ENCODE data around the gene SYNDIG1.

The SYNDIG1 gene

DNA sequence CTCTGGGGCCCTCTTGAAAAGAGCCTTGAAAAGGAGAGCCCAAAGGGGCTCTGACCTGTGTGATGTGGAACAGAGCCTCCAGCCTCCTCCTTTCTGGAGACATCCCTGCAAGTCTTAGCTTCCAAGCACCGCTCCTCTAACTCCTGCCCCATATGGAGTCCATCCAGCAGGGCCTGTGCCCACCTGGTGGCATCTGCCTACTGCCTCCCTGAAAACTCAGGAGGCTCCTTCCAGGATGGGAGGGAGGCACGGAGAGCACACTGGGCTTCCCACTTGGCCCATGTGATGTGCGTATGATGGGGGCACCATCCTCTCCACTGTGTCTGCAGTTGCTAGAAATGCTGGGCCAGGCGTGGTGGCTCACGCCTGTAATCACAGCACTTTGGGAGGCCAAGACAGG, 98.1 kb downstream of the SYNDIG1 start:
- DNase-seq (ENCODE audit: low spot score): no peak

DNA sequence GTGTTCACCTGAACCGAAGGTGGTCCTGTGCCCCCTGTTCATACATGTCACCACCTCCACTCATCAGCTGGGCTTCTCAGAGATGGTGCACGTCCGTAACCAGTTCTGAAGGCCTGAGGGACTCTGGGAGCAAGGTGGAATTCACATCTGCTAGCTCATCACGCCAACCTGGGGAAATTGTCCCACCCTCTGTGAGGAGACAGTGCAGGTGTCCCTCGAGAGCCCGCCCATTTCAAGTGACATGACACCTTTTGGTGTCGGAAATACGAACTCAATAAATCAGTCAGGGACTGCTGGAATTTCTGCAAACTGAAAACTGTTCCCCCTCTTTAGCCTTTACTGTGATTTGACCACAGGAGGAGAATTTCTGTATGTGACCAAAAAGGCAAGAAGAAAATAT, 99.4 kb downstream of the SYNDIG1 start:
- no peak for DNase-seq (ENCODE audit: low spot score)

DNA sequence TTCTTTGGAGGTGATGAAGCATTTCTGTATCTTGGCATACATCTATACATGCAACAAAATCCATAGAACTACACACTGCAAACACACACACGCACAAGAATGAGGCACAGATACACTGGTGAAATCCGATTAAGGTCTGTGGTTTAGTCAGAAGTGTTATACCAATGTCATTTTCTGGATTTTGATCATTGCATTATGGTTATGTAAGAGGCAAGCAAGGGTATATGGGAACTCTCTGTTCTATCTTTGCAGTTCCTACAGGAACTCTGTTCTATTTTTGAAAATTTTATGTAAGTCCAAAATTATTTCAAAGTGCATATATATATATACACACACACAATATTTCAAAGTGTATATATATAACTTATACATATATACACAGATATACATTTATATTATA, 101.7 kb downstream of the SYNDIG1 start:
- no peak for DNase-seq (ENCODE audit: low spot score)

DNA sequence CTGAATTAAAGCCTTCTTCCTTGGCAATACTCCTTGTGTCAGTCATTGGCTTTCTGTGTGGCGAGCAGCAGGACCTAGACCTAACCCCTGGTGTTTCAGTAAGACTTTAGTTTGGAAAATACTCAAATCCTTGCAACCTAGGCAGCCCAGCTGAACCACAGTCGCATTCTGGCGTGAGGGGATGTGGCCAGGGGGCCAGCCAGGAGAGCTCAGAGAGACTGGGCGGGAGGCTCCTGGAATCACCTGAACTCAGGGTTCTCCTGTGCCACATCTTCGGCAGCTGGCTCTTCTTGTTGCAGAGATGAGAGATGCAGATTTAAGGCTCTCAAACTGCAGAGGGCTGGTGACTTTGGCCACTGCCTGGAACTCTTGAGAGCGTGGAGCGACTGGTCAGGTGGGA, 102.7 kb downstream of the SYNDIG1 start:
- no peak for DNase-seq (ENCODE audit: low spot score)

DNA sequence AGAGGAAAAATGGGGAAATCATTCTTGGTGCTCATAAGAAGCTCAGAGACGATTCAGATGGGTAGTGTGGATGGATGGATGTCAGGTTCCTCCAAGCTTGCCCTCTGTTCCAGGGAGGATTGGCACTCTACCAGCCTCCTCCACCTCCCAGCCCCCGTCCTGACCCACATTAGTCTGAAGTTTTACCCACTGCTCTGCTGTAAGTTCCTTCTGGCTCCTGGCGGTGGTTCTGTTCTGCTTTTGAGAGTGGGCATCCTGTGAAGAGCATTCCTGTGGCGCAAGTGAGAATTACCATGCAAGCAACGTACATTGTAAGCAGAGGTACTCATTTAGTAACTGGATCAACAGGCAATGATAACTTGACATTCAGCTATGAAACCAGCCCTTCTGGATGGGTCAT, 103.4 kb downstream of the SYNDIG1 start:
- no peak for DNase-seq (ENCODE audit: low spot score)

DNA sequence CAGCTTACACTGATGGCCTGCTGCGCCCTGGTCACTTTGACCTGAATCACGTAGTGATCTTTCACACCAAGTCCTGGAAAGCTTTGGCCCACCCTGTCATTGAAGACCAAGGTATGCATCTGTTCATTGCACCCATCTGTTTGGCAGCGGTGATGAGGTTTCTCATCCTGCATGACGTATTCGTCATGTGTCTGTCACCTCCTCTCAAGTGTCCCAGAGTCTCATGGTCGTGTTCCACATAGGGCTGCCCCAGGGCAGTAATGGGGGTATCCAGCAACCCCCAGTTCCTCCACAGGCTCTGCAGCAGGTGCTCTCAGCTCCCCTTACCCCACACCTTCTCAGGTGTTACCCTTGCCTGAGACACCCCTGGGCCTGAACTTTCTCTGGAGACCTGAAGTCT, 104.1 kb downstream of the SYNDIG1 start:
- DNase-seq (ENCODE audit: low spot score): no peak

DNA sequence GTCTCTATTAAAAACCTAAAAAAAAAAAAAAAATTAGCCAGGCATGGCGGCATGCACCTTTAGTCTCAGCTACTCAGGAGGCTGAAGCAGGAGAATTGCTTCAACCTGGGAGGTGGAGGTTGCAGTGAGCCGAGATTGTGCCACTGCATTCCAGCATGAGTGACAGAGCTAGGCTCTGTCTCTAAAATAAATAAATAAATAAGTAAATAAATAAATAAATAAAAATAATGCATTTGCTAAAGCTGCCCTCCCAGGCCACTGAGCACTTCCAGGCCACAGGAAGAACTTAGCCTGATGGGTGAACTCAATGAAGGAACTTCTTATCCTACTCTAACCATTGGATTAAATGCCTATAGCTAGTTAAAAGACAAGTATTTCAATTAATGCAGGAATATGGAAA, 104.9 kb downstream of the SYNDIG1 start:
- no peak for DNase-seq (ENCODE audit: low spot score)

DNA sequence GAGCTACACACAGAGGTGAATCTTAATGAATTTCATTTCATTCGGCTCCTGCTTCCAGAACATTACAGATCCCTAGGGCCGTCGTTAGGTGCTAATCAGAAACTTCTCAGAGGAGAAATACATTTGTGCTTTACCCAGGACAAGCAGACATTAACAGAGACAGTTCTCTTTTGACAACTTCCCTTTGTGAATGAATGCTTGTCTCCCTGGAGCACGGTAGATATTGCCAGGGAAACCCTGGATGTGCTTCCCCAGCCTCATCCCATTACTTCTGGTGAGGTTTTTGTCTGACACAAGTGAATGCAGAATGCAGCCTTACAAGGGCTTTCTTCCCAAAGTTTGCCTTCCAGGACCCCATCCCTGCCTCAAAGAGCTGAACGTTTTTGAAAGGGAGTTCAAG, 105.4 kb downstream of the SYNDIG1 start:
- no peak for DNase-seq (ENCODE audit: low spot score)

DNA sequence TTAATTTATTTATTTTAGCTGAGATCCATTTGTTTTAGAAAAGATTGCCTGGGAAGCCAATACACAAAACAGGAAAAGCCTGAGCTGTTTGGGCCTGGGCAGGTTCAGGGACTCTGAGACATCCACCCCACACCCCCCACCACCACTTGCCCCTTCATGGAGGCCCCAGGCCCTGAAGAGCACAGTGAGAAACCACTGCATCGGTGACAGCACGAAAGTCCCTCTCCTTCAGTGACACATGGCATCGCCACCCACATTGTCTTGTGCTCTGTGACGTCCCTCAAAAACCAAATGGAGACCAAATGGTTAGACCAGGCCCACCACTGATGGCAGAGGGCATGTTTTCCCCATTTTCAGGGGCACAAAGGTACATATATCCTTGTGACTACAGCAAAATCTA, 106.4 kb downstream of the SYNDIG1 start:
- no peak for DNase-seq (ENCODE audit: low spot score)

DNA sequence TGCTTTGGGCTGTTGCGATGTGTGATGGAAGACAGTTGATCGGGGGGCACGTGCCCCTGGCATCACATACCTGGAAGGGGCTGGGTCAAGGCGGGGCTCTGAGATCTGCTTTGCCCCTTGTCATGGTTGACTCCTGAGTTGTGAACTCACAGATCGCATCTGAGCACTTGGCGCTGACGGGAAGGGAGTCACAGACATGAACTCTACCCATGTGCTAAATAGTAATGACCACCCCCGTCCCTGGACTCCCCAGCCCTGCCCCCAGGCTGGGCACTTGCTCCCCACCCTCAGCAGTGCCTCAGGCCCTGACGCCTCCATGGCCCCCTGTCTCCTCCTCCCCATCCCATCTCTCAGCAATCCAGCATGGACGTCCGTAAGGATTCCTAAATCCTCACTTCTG, 107.0 kb downstream of the SYNDIG1 start:
- no peak for DNase-seq (ENCODE audit: low spot score)

DNA sequence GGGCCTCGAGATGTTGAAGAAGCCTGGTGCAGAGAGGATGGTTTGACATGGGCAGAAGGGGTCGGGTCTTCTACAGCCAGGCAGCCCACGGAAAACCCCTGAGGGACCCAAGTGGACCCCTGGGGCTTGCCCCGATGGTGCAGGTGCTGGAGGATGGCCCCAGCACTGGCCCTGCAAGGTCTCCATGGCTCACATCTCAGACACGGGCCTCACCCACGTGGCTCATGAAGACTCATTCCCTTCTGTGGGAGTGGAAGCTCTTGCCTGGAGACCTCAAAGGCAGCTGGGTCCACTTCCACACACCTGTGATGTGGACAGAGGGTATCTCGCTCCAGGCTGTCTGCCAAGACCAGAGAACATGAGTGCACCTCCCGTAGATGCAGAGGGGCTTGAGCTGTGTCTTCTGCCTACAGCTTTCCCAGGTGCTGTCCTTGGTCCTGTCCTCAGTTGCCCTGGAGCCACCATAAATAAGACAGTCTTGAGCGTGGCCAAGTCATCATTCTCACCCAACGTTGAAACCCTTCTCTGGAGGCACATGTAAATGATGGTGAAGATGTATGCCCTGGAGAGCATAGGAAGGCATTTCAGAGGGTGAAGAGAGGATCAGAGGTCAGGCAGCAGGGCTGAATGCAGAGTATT, 108.0 kb downstream of the SYNDIG1 start:
- DNase-seq (ENCODE audit: low spot score): no peak

DNA sequence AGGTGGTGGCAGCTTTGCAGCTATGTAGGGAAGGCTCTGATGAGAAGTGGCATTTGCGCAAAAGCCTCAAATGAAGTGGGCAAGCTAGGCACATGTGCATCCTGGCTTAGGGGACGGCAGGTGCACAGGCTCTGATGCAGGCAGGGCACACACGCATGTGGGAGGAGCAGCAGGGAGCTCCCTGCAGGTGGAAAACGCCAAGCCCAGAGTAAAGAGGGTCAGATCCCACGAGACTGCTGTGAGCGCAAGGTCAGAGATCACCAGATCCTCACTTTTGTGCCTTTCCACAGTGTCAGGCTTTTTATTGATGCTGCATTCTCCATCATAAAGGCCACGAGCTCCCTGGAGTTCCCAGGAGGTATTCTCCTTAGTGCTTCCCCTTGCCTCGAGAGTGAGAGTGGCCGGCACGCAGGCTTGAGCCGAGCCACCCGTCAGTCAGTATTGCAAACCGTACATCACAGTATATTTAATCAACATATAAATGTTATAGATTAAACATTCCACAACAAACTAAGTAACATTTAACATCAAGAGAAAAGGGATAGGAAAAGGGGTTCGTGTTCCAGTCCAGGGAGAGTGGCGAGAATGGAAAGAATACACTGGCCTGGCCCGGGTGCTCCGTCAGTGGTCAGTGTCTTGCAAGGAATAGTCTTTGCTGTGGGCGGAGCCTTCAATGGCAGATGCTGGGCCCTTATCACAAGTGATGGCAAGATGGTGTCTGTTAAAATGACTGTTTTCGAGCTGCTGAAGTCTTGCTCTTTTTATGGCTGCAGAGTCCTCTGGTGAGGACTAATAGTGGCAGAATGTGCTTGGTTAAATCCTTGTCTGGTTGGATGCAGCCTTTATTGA, 109.4 kb downstream of the SYNDIG1 start:
- no peak for DNase-seq (ENCODE audit: low spot score)

DNA sequence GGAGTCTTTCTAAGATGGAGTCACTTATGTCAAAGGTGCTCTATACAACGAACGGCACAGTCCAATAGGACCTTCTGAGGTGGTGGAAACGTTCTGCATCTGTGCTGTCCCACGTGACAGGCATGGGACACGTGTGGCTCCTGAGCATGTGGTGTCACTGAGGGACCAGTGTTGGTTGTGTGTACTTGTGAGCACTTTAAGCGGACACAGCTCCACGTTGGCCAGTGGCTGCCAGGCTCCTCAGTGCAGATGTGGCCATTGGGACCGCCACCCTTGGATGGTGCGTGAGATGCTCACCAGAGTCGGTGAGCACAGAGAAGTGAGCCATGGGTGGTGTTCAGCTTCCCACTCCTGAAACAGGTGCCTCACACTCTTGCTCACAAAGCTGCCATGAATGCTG, 110.0 kb downstream of the SYNDIG1 start:
- DNase-seq (ENCODE audit: low spot score): no peak

DNA sequence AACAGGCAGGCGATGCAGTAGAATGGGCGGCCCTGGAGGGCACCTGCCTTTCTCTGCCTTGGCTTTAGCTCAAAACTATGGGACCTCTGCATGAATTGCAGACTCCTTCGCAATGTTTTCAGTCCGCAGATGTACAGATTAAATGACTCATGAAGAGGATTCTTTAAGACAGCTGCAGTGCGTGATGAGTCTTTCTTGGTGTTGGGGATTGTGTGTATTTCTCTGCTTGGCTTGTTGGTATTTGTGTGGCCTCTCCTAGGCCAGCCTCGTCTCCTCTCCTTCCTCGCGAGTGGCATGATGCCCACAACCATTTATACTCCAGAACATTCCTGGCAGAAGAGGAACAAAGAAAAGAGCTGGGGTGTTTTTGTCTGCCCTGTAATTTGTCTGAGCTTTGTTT, 110.6 kb downstream of the SYNDIG1 start:
- DNase-seq (ENCODE audit: low spot score): peak; percentile 10

DNA sequence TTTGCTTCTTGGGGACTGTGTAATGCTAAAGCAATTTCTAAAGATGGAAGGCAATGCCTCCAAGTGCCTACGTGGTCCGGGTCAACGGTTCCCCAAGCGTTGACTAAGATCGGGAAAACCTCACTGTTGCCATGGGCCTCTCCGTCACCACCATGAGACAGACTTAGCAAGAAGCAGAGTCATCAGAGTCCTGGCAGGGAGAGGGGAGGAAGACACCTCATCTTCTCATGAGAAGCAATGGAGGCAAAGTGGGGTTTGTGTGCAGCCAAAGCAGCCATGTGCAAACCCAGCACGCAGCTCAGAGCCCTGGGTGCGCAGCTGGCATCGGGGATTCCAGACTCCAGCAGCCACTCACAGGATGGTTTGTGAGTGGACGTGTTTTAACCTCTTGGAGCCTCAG, 111.4 kb downstream of the SYNDIG1 start:
- no peak for DNase-seq (ENCODE audit: low spot score)

DNA sequence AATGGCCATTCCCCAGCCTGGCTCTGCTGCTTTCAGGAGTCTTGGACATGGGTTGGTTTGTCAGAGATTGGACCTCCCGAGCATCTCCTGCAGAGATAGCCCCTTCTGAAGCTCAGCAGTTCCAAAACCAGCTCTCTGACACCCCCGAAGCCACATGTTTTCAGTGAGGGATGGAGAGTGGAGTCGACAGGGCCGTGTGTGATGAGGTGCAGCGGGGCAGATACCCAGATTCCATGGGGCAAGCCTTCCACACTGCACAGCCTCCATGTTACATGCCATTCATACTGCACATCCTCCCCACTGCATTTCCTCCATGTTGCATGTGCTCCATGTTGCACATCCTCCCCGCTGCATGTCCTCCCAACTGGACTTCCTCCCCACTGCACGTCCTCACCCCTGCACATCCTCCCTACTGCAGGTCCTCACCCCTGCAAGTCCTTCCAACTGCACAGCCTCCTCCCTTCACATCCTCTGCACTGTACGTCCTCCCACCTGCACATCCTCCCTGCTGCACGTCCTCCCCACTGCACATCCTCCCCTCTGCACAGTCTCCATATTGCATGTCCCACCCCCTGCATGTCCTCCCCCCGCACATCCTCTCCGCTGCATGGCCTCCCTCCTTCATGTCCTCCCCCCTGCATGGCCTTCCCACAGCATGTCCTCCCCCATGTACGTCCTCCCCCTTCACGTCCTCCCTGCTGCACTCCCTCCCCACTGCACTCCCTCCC, 112.2 kb downstream of the SYNDIG1 start:
- DNase-seq (ENCODE audit: low spot score): no peak

DNA sequence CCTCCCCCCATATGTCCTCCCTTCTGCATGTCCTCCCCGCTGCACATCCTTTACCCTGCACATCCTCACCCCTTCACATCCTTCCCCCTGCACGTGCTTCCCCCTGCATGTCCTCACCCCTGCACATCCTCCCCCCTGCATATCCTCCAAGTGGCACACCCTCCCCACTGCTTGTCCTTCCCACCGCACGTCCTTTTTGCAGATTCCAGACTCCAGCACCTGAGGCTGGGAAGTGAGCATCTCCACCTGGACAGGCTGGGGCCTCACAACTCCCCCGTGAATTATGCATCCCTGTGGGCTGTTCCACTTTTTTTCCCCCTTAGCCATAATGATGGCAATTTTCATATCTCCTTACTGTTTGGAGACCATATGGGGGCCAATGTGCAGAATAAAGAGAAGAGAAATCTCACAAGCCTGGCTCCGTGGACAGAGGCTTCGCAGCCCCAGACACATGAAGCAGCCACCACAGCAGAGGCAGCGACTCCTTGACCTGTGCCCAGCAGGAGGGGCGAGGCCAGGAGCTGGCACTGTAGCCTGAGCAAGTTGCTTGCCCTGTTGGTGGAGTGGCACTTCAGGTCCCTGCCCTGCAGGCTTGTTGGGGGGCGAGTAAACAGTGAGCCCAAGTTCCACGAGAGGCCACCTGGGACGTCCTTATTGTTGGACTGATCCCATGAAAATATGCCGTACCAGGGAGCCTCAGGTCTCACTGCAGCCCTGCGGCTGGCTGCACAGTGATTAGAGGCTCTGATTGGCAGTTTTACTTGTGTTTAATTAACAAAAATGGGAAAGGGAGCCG, 113.1 kb downstream of the SYNDIG1 start:
- no peak for DNase-seq (ENCODE audit: low spot score)

DNA sequence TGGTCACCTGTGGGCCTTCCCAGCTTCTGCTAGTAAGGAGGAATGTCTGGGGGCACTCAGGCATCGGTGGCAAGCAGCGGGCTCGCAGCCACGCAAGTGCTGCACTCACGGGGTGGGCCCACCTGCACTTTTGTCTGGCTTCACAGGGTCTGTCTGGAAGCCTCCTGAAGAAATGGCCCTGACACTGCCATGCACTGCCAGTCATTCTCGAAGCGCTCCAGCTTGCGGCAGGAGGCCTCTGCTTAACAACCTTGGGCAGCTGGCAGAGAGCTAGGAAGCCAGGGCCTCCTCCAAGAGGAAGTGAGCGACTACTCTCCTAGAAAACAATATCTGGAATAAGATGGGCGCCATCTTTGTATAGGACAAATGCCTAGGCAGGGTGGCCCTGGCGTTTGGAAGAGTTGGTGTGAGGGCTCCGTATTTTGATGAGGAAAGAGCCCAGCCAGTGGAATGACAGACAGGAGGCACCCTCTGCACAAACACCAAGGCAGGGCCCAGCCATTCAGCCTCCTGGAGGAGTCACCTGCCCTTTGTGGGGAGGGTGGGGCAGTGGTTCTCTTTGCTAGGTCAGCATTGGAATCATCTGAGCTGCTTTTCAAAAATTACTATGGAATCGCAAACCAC, 113.9 kb downstream of the SYNDIG1 start:
- no peak for DNase-seq (ENCODE audit: low spot score)

DNA sequence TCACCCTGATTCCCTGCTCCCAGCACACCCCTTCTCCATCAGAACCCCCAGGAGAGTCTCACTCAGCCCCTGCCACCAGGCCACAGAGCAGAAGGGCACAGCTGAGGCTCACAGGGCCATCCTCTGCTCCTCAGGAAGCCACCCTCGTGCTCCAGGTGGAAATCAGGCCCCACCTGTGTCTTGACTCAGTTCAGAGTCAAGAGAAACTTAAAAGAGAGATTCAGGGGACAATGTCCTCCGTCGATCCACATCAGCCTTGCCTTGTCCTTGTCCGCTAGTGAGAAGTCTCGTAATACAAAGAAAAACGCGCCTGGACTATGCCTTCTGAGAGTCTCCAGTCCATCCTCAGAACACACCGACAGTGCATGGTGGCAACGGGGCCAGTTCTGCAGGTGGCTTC, 114.6 kb downstream of the SYNDIG1 start:
- DNase-seq (ENCODE audit: low spot score): no peak

DNA sequence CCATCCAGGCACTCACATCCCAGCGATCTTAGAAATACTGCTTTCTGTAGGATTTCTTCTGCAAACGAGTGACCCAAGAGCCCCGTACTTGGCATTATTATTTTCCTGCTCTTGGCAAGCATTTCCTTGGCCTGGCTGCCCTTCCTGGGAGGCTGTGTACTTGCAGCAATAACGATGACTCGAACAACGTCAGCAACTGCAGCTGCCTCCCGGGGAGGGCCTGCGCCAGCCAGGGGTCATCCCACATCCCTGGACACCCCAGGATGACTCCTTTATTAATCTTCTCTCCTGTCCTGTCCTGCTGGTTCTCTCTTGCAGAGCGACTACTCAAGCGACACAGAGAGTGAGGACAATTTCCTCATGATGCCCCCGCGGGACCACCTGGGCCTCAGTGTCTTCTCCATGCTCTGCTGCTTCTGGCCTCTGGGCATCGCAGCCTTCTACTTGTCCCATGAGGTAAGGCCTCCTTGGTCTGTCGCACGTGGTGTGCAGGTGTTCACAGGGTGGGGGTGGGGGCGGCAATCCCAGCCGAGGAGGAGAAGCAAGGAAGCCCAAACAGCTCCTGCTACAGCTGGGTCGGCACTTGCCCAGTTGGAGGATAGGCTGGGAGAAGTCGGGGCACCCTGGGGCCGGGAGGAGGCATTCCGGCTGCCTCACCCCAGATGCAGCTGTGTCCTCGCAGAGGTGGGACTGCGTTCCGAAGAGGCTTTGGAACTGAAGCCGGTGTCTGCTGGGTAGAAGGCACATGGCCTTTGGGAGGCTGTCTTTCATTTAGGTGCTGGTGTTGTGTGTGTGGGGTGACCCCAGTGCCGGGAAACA, 115.3 kb downstream of the SYNDIG1 start:
- peak; percentile 58 for DNase-seq (ENCODE audit: low spot score)
